K562 (cell line): ENCODE measurements around the gene SLC25A1. TPM values are rescaled to one million over a fixed set of nuclear protein-coding genes. Genes with fewer than 3 reads are reported as not detected.

Experiments
- ATAC-seq: fragments of 200-7000 bp; cut with Tn5 transposase; 3 replicates; pipeline ENCODE4 v1.9.1; 2020; ENCODE audit warnings: moderate library complexity
- BruUV-seq: library from RNA; stranded (reverse); fragments of 400-500 nt; replicated peaks from 2 replicates; lab custom pipeline; 2021; lab: Mats Ljungman, UMichigan
- CTCF ChIA-PET: fragments of 300-600 bp; formaldehyde crosslinking; extraction: SDS; loops from one replicate; lab custom pipeline; 2021; ENCODE audit warnings: low intra/inter-chr PET ratio; lab: Yijun Ruan, JAX
- POLR2A ChIA-PET: fragments of 300-600, 350-650 bp; sonication (Branson Sonifier 250); formaldehyde crosslinking; extraction: SDS; loops from one replicate; lab custom pipeline; 2021; ENCODE audit warnings: antibody characterized with exemption, inconsistent platforms; lab: Yijun Ruan, JAX
- DNase-seq, 4 experiments: peaks; one replicate each; pipeline versions ENCODE4 v3.0.0 to v3.0.0-alpha.2; 2011 to 2018; ENCODE audit warnings: low spot score in 3 of 4, mixed read lengths in 3 of 4; ENCODE audit errors: extremely low read depth in 1 of 4
- FAIRE-seq: peaks from 2 replicates; lab custom pipeline; 2011; peaks lifted over from hg19 to GRCh38; lab: Jason Lieb, UNC
- H2AFZ ChIP-seq: 2 replicates; pipeline ENCODE4 v1.6.0; 2011; ENCODE audit warnings: low read depth, low read length, control low read depth, inconsistent platforms
- H3K27ac ChIP-seq: fragments of 200-600 bp; 3 replicates; pipeline ENCODE4 v1.8.0; 2011; ENCODE audit warnings: low read depth, mild to moderate bottlenecking, control low read depth, inconsistent platforms, low read length, moderate library complexity, mixed read lengths; ENCODE audit errors: extremely low read depth
- H3K27me3 ChIP-seq, 2 experiments: fragments of 300-600 bp in 1 of 2; 2 replicates in 1 of 2; 3 replicates in 1 of 2; pipeline versions ENCODE4 v1.6.0 to v1.8.0; 2011; ENCODE audit warnings: inconsistent platforms in 2 of 2, low read length in 2 of 2, mild to moderate bottlenecking in 1 of 2, mixed read lengths in 1 of 2, moderate library complexity in 1 of 2; ENCODE audit not compliant: control insufficient read depth in 2 of 2, insufficient read depth in 2 of 2
- H3K36me3 ChIP-seq: fragments of 300-600 bp; 3 replicates; pipeline ENCODE4 v1.8.0; 2011; ENCODE audit warnings: mild to moderate bottlenecking, low read length, inconsistent platforms; ENCODE audit not compliant: control insufficient read depth, insufficient read depth
- H3K4me1 ChIP-seq, 2 experiments: fragments of 200-600 bp in 1 of 2; replicated peaks in 1 of 2; 2 replicates in 1 of 2; 3 replicates in 1 of 2; pipeline versions ENCODE4 v1.5.1 to v1.8.0; 2011; ENCODE audit warnings: inconsistent platforms in 2 of 2, low read length in 2 of 2, mild to moderate bottlenecking in 1 of 2, mixed read lengths in 1 of 2, moderate library complexity in 1 of 2; ENCODE audit not compliant: control insufficient read depth in 2 of 2, insufficient read depth in 2 of 2
- H3K4me2 ChIP-seq: 2 replicates; pipeline ENCODE4 v1.6.1; 2011; ENCODE audit warnings: low read length, control low read depth, inconsistent platforms, mixed read lengths; ENCODE audit not compliant: insufficient read depth
- H3K4me3 ChIP-seq: fragments of 200-600 bp; sonication (generic), shearing (Covaris generic); 2 replicates; pipeline ENCODE4 v1.5.1; 2016; ENCODE audit warnings: control low read depth, inconsistent platforms
- H3K79me2 ChIP-seq: fragments of 200-600 bp; 3 replicates; pipeline ENCODE4 v1.8.0; 2011; ENCODE audit warnings: low read length, inconsistent platforms; ENCODE audit not compliant: control insufficient read depth, insufficient read depth
- H3K9ac ChIP-seq, 2 experiments: 2 replicates each; pipeline versions ENCODE4 v1.6.0 to v1.6.1; 2011; ENCODE audit warnings: low read depth in 2 of 2, low read length in 2 of 2, control low read depth in 1 of 2, inconsistent platforms in 1 of 2, mild to moderate bottlenecking in 1 of 2, mixed read lengths in 1 of 2; ENCODE audit not compliant: insufficient read depth in 1 of 2
- H3K9me1 ChIP-seq: one replicate; pipeline ENCODE4 v1.6.0; 2011; ENCODE audit warnings: inconsistent platforms, mild to moderate bottlenecking, low read length, moderate library complexity; ENCODE audit not compliant: control insufficient read depth, insufficient read depth
- H3K9me3 ChIP-seq: replicated peaks from 2 replicates; pipeline ENCODE4 v1.5.1; 2011; ENCODE audit warnings: low read depth, low read length, inconsistent platforms; ENCODE audit not compliant: control insufficient read depth, insufficient read depth
- H4K20me1 ChIP-seq: replicated peaks from 2 replicates; pipeline ENCODE4 v1.6.1; 2011; ENCODE audit warnings: low read length, inconsistent platforms, mixed read lengths; ENCODE audit not compliant: control insufficient read depth, insufficient read depth
- BCOR ChIP-seq: fragments of 450-650 bp; IDR thresholded peaks from 2 replicates; pipeline ENCODE4 v1.6.1; 2016
- BRD4 ChIP-seq: fragments of 200-600 bp; sonication (generic); IDR thresholded peaks from 2 replicates; pipeline ENCODE4 v1.6.1; 2017; ENCODE audit warnings: inconsistent platforms
- CCAR2 ChIP-seq: fragments of 200-400 bp; formaldehyde crosslinking; IDR thresholded peaks from 2 replicates; pipeline ENCODE4 v1.6.1; 2017; ENCODE audit warnings: mild to moderate bottlenecking, low read depth, low read length
- E2F3 ChIP-seq: fragments of 250-450 bp; sonication (Bioruptor Pico); IDR thresholded peaks from 2 replicates; pipeline ENCODE4 v1.4.0; 2020; ENCODE audit warnings: mild to moderate bottlenecking
- MAFG ChIP-seq: fragments of 450-650 bp; conservative IDR thresholded peaks from 2 replicates; pipeline ENCODE4 v1.6.1; 2016; ENCODE audit warnings: missing genetic modification characterization, missing compliant biosample characterization
- MTA1 ChIP-seq: fragments of 450-650 bp; IDR thresholded peaks from 2 replicates; pipeline ENCODE4 v1.6.1; 2017; ENCODE audit warnings: borderline replicate concordance
- NFATC3 ChIP-seq: fragments of 450-650 bp; IDR thresholded peaks from 2 replicates; pipeline ENCODE4 v1.6.1; 2017; ENCODE audit warnings: mild to moderate bottlenecking
- PPARD ChIP-seq: fragments of 250-450 bp; sonication (Bioruptor Pico); IDR thresholded peaks from 2 replicates; pipeline ENCODE4 v1.8.0; 2022; ENCODE audit warnings: inconsistent platforms, mild to moderate bottlenecking, moderate library complexity
- RBM14 ChIP-seq: fragments of 200-400 bp; formaldehyde crosslinking; IDR thresholded peaks from 2 replicates; pipeline ENCODE4 v1.6.1; 2018; ENCODE audit warnings: low read depth, mild to moderate bottlenecking, low read length, moderate library complexity, borderline replicate concordance; ENCODE audit not compliant: insufficient read depth
- RBM39 ChIP-seq: fragments of 200-400 bp; formaldehyde crosslinking; optimal IDR thresholded peaks from 2 replicates; pipeline ENCODE3; 2018; ENCODE audit warnings: low read depth, low read length
- ZC3H11A ChIP-seq: IDR thresholded peaks from 2 replicates; pipeline ENCODE4 v1.6.1; 2012; ENCODE audit warnings: low read depth, low read length, improper control_type of control experiment
- ZNF165 ChIP-seq: fragments of 250-450 bp; sonication (Bioruptor Pico); IDR thresholded peaks from 2 replicates; pipeline ENCODE4 v1.4.0; 2020; ENCODE audit warnings: borderline replicate concordance
- ZNF436 ChIP-seq: fragments of 250-450, 450-650 bp; sonication (Bioruptor Pico); formaldehyde crosslinking; IDR thresholded peaks from 2 replicates; pipeline ENCODE4 v1.7.0; 2020; ENCODE audit warnings: mild to moderate bottlenecking
- ZNF778 ChIP-seq: fragments of 450-650 bp; formaldehyde crosslinking; IDR thresholded peaks from 2 replicates; pipeline ENCODE4 v1.4.0; 2020; ENCODE audit warnings: mild to moderate bottlenecking, moderate library complexity
- WGBS: fragments of 100-300 bp; shearing (Covaris generic); methylation state at CpG from one replicate; pipeline ENCODE4 v1.1.6; 2016; ENCODE audit warnings: low coverage, mixed read lengths; ENCODE audit not compliant: insufficient coverage; ENCODE audit errors: missing lambda C conversion rate; 5-methylcytosine and 5-hydroxymethylcytosine counted together
- in situ Hi-C: fragments of 300-500 bp; cut with MboI; formaldehyde crosslinking; loops from 4 replicates; pipeline ENCODE4 v1.15.0; 2018; ENCODE audit warnings: inconsistent platforms, mixed read lengths
- intact Hi-C: fragments of 100-400 bp; cut with micrococcal nuclease; formaldehyde crosslinking; loops from 2 replicates; pipeline ENCODE4 v1.14.2; 2022
- polyA plus RNA-seq, 8 experiments: library from polyadenylated mRNA; depleted of rRNA in 4 of 8; stranded (reverse) in 5 of 8; unstranded in 3 of 8; fragments of >200 nt; fragmentation: Nextera tagmentation in 2 of 8; fragmentation: Illumina TruSeq in 1 of 8; extraction: Ambion mirVana in 2 of 8; extraction: Trizol in 1 of 8; gene quantifications; 2 replicates each; pipeline versions ENCODE4 v1.2.1 to v1.2.3, GENCODE V29; 2011 to 2014; ENCODE audit warnings: inconsistent platforms in 1 of 8, missing spikeins in 1 of 8
- total RNA-seq, 7 experiments: library from RNA; depleted of rRNA in 6 of 7; stranded (reverse); fragments of >200 nt in 6 of 7; fragmentation: Illumina TruSeq in 2 of 7; extraction: Trizol in 2 of 7; gene quantifications; 2 replicates each; pipeline versions ENCODE4 v1.2.1 to v1.2.3, GENCODE V29; 2011 to 2021; ENCODE audit warnings: low replicate concordance in 1 of 7
- TF ChIP-seq, protein P1 (sequence below): fragments of 450-650 bp; conservative IDR thresholded peaks from 2 replicates; pipeline ENCODE4 v1.6.1; 2016; ENCODE audit warnings: missing genetic modification characterization, low read depth, mild to moderate bottlenecking, missing compliant biosample characterization, moderate library complexity
- TF ChIP-seq, protein P2 (sequence below): fragments of 250-450 bp; sonication (Bioruptor Pico); IDR thresholded peaks from 2 replicates; pipeline ENCODE4 v1.9.0; 2021; ENCODE audit warnings: mild to moderate bottlenecking, inconsistent platforms
- TF ChIP-seq, protein P3 (sequence below): fragments of 450-650 bp; formaldehyde crosslinking; conservative IDR thresholded peaks from 2 replicates; pipeline ENCODE4 v1.4.0; 2022; ENCODE audit warnings: mild to moderate bottlenecking, missing genetic modification characterization
- TF ChIP-seq, protein P4 (sequence below): fragments of 250-450 bp; sonication (Bioruptor Pico); IDR thresholded peaks from 2 replicates; pipeline ENCODE4 v1.6.1; 2021; ENCODE audit warnings: mild to moderate bottlenecking

Gene SLC25A1
- total and polyA plus RNA-seq, 9 of the 15 experiments (the other 6 are each of a cell fraction or from before 2014, with no cell fraction given) = 11.0 to 408 (median 110) TPM

DNA sequence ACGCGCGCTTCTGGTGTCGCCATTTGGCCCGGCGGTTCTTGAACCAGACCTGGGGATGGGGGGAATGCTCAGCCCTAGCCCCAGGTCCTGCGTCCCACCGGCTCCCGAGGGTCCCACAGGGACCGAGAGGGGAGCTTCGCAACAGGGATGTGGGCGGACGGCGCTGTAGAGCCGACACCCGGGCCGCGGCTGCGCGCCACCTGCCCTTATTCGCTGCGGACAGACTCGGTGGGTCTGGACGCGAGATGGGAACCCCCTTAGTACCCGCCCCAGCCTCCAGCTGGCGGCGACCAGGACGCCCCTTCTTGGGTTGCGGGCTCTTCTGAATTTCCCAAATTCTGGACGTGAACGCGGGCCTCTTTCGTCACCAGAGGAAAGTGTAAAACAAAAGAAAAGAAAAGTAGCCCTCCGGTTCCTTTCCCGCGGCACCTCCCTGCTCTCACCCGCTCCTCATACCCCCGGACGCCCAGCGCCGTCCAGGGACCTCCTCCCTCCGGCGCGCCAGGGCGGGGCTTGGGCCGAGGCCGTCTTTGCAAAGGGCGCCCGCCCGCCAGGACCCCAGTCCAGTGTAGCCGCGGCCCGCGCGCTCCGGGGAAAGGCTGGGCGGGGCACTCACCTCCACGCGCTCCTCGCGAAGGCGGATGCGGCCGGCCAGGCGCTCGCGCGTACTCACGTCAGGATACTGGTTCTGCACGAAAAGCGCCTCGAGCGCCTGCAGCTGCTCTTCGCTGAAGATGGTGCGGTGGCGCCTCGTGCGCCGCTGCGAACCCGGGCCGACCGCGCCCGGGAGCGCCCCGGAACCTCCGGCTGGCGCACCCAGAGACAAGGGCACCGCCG, 29.3 kb downstream of the SLC25A1 start:
- ChIA-PET CTCF (interaction anchor here (1.7 kb wide), 1 partner anchor 481 kb away, joined by 4 read pairs; no protein-coding TSS in a partner anchor), POLR2A (interaction anchor here (0.6 to 1.3 kb wide), 4 partner anchors 11 to 330 kb away, joined by 3 read pairs; partner anchors contain the start of gene CDC45)
- no peak overlapping the region for H3K4me2 ChIP-seq
- peaks cover 42 to 64% of the 10 kb centered on the region in 2 experiments for H3K27me3 ChIP-seq
- ATAC-seq (no peak), FAIRE-seq (no peak), DNase-seq (peak in 2 of 4 experiments; percentile 70 to 75)
- intact Hi-C loops = no loop called here
- H3K9me3 ChIP-seq = no peaks in the 10 kb centered on the region
- in situ Hi-C loops = no loop called here
- peaks cover 0 to 25% of the 10 kb centered on the region in 2 experiments; a peak in 3 of 5 replicates for H3K4me1 ChIP-seq
- no TSS peak for BruUV-seq
- H3K9ac ChIP-seq = no peak overlapping the region
- H3K9me1 ChIP-seq = no peaks in the 10 kb centered on the region
- H3K4me3 ChIP-seq = no peak overlapping the region
- no peak overlapping the region for H3K27ac ChIP-seq
- WGBS = 59% methylated on average over 92 of the region's 92 CpGs
- no peak overlapping the region for H2AFZ ChIP-seq
- H4K20me1 ChIP-seq = 0 out of 2 replicates have a peak, but pooled peaks cover 3% of the 10 kb centered on the region
- peaks cover 2% of the 10 kb centered on the region for H3K79me2 ChIP-seq
- no peaks in the 10 kb centered on the region for H3K36me3 ChIP-seq
- TF ChIP-seq MTA1 (no peak), MAFG (tag) (no peak), E2F3 (CRISPR knock-in tag) (no peak), RBM39 (no peak), ZC3H11A (no peak), BCOR (no peak), BRD4 (no peak), PPARD (CRISPR knock-in tag) (no peak), ZNF436 (CRISPR knock-in tag) (no peak), ZNF165 (CRISPR knock-in tag) (no peak), RBM14 (0 out of 2 replicates have a peak, but pooled peaks have one; percentile 29), CCAR2 (no peak), ZNF778 (CRISPR knock-in tag) (no peak), NFATC3 (no peak)
- TF ChIP-seq, protein P1, sequence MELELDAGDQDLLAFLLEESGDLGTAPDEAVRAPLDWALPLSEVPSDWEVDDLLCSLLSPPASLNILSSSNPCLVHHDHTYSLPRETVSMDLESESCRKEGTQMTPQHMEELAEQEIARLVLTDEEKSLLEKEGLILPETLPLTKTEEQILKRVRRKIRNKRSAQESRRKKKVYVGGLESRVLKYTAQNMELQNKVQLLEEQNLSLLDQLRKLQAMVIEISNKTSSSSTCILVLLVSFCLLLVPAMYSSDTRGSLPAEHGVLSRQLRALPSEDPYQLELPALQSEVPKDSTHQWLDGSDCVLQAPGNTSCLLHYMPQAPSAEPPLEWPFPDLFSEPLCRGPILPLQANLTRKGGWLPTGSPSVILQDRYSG (tag) = no peak
- TF ChIP-seq, protein P2, sequence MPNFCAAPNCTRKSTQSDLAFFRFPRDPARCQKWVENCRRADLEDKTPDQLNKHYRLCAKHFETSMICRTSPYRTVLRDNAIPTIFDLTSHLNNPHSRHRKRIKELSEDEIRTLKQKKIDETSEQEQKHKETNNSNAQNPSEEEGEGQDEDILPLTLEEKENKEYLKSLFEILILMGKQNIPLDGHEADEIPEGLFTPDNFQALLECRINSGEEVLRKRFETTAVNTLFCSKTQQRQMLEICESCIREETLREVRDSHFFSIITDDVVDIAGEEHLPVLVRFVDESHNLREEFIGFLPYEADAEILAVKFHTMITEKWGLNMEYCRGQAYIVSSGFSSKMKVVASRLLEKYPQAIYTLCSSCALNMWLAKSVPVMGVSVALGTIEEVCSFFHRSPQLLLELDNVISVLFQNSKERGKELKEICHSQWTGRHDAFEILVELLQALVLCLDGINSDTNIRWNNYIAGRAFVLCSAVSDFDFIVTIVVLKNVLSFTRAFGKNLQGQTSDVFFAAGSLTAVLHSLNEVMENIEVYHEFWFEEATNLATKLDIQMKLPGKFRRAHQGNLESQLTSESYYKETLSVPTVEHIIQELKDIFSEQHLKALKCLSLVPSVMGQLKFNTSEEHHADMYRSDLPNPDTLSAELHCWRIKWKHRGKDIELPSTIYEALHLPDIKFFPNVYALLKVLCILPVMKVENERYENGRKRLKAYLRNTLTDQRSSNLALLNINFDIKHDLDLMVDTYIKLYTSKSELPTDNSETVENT (CRISPR knock-in tag) = peak; percentile 72
- TF ChIP-seq, protein P3, sequence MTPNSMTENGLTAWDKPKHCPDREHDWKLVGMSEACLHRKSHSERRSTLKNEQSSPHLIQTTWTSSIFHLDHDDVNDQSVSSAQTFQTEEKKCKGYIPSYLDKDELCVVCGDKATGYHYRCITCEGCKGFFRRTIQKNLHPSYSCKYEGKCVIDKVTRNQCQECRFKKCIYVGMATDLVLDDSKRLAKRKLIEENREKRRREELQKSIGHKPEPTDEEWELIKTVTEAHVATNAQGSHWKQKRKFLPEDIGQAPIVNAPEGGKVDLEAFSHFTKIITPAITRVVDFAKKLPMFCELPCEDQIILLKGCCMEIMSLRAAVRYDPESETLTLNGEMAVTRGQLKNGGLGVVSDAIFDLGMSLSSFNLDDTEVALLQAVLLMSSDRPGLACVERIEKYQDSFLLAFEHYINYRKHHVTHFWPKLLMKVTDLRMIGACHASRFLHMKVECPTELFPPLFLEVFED = no peak
- TF ChIP-seq, protein P4, sequence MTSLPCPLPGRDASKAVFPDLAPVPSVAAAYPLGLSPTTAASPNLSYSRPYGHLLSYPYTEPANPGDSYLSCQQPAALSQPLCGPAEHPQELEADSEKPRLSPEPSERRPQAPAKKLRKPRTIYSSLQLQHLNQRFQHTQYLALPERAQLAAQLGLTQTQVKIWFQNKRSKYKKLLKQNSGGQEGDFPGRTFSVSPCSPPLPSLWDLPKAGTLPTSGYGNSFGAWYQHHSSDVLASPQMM (CRISPR knock-in tag) = no peak
